Measurements from ENCODE around the gene SLC17A1. TPM values are rescaled to one million over a fixed set of nuclear protein-coding genes. Genes with fewer than 3 reads are reported as not detected.

SLC17A1 gene
- total RNA-seq, 6 experiments from 2014 or later: not detected

DNA sequence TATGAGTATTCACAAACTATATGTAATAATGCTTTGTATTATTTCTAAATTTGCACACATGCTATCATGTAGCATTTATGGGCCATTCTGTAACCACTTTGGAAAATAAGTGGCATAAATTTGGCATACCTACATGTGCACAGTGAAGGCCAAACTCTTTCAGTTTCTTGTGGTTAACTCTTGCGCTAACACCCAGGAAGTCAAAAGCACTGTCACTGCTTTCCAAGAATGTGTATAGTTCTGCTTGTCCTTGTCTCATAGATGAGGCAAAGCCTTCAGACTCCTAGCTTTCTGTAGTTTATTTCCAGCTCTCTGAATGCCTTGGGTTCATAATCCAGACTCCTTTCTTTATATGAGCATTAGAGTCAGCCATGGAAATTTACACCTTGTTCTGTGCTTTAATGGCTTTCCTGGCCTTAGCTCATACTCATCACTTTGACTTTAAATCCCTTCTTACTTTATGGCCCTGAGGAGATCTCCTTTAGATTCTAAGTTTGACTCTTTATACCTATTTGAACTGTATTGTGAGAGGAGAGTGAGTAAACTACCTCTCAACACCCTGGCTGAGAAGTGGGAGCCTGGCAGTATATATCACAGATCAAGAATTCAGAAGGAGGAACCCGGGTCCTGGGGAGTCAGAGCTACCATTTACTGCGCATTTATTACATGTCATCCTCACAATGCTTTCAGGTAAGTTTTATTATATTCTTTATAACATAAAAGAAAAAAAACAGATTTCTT lies 43.1 kb upstream of the SLC17A1 start:
- H3K4me3 Mint-ChIP-seq: no peak overlapping the region
- H3K4me1 Mint-ChIP-seq (ENCODE audit: low read depth): no peaks in the 10 kb centered on the region
- H3K27me3 Mint-ChIP-seq (ENCODE audit: insufficient read depth): peaks cover 4% of the 10 kb centered on the region; the same call in 1 of the 2 replicates
- no peak overlapping the region for H3K27ac Mint-ChIP-seq
- no peaks in the 10 kb centered on the region for H3K36me3 Mint-ChIP-seq (ENCODE audit: low read depth)
- TF ChIP-seq, protein P1, sequence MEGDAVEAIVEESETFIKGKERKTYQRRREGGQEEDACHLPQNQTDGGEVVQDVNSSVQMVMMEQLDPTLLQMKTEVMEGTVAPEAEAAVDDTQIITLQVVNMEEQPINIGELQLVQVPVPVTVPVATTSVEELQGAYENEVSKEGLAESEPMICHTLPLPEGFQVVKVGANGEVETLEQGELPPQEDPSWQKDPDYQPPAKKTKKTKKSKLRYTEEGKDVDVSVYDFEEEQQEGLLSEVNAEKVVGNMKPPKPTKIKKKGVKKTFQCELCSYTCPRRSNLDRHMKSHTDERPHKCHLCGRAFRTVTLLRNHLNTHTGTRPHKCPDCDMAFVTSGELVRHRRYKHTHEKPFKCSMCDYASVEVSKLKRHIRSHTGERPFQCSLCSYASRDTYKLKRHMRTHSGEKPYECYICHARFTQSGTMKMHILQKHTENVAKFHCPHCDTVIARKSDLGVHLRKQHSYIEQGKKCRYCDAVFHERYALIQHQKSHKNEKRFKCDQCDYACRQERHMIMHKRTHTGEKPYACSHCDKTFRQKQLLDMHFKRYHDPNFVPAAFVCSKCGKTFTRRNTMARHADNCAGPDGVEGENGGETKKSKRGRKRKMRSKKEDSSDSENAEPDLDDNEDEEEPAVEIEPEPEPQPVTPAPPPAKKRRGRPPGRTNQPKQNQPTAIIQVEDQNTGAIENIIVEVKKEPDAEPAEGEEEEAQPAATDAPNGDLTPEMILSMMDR (IDR thresholded peaks at IDR 0.05): no peak
- no peak for DNase-seq
- no peaks in the 10 kb centered on the region for H3K9me3 Mint-ChIP-seq

DNA sequence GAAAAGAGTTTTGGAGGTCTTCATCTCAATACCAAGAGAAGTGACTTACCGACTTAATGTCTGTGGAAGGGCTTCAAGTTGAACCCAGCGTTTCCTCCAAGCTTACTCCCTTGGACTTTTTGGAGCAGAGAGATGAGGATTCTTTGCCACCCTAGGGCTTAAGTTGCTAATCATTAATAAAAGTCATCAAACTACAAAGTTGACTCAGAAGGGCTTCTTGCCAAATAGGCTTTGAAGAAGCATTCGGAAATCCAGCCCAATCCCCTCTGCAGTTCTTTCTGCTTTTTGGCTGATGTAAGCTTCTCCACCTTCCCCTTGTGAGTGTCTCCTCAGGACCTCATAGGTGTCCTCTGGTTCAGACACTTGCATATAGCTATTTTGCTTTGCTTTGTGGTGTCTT lies 42.3 kb upstream of the SLC17A1 start, which contains the start of gene SLC17A3:
Gene SLC17A3, minus strand, starts transcription at position 126 of the 400 bp plus-strand sequence. CDS start 5,856 bp downstream, outside the sequence.
- H3K27ac Mint-ChIP-seq: no peak within 1 kb of the TSS
- H3K4me1 Mint-ChIP-seq (ENCODE audit: low read depth): no peaks in the 10 kb centered on the region
- H3K9me3 Mint-ChIP-seq: no peaks in the 10 kb centered on the region
- H3K36me3 Mint-ChIP-seq (ENCODE audit: low read depth): no peaks in the 10 kb centered on the region
- TF ChIP-seq, protein P1 (IDR thresholded peaks at IDR 0.05): no peak
- no peak for DNase-seq
- peaks cover 2% of the 10 kb centered on the region; the same call in 1 of the 2 replicates for H3K27me3 Mint-ChIP-seq (ENCODE audit: insufficient read depth)
- H3K4me3 Mint-ChIP-seq: no peak within 1 kb of the TSS

DNA sequence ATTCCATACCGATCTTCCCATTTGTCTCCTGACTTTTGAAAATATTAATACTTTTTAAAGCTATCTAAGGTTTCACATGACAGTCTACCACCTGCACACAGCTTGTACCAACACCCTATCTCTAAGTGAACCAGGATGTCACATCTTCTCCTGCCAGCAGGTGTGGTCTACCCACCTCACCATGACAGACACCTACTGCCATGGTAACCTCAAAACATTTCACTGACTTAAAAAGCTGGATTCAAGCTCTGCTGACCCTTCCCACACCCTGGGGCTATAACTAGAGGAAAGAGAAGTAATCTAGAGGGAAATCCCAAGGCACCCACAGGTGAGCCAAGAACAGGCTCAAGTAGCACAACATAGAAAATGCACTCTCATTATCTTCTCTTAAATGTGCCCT lies 41.0 kb upstream of the SLC17A1 start:
- Mint-ChIP-seq H3K4me1 (ENCODE audit: low read depth) (no peaks in the 10 kb centered on the region), H3K4me3 (no peak overlapping the region), H3K36me3 (ENCODE audit: low read depth) (no peaks in the 10 kb centered on the region), H3K27me3 (ENCODE audit: insufficient read depth) (peaks cover 2% of the 10 kb centered on the region; the same call in 1 of the 2 replicates), H3K27ac (no peak overlapping the region), H3K9me3 (no peaks in the 10 kb centered on the region)
- DNase-seq: no peak
- TF ChIP-seq, protein P1 (IDR thresholded peaks at IDR 0.05): no peak

DNA sequence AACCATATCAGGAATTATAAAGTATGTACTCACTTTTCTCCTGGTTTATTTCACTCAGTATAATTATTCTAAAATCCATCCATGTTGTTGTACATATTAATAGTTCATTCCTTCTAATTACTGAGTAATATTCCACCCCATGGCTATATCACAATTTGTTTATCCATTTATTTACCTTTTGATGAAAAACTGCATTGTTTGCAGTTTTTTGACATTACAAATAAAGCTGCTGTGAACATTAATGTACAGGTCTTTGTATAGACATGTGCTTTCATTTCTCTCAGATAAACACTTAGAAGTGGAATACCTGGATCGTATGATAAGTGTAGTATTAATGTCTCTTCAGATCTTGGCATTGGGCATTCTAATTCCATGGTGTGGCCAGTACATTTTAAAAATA lies 38.0 kb upstream of the SLC17A1 start:
- DNase-seq: no peak
- peaks cover 2% of the 10 kb centered on the region; the same call in 1 of the 2 replicates for H3K27me3 Mint-ChIP-seq (ENCODE audit: insufficient read depth)
- no peaks in the 10 kb centered on the region for H3K36me3 Mint-ChIP-seq (ENCODE audit: low read depth)
- H3K4me1 Mint-ChIP-seq (ENCODE audit: low read depth): no peaks in the 10 kb centered on the region
- no peak overlapping the region for H3K27ac Mint-ChIP-seq
- H3K4me3 Mint-ChIP-seq: no peak overlapping the region
- H3K9me3 Mint-ChIP-seq: no peaks in the 10 kb centered on the region
- TF ChIP-seq, protein P1 (IDR thresholded peaks at IDR 0.05): no peak

DNA sequence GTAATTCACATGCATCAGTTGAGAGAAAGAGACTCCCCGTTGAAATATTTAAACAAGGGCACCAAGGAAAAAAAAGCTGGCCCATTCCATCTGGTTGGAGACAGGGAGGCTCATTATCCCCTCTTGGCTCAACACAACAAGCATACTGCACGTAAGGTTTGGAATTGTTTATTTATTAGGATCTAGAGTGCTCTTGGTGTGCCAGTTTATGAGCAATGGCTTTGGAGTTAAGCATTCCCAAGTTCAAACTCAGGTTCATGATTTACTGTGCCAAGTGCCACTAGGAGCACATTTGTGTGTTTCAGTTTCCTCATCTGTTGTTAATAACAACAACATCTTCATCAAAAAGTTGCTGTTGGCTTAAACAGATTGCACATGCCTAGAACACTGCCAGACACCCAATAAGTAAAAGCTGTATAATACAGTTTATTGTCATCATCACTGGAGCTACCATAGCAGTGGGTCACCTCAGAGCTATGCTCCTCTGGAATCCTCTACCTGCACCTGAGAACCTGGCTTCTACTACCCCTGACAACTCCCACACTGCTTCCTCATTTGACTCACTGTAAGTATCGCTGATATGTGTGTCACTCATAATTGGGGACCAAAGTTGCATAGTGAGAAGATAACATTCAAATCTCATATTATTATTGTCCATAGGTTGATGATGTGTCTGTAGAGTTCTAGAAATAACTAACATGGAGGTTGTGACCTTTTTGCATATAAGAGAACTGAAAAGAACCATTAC lies 36.8 kb upstream of the SLC17A1 start:
- Mint-ChIP-seq H3K9me3 (no peaks in the 10 kb centered on the region; the same call in 1 of the 2 replicates), H3K27ac (no peak overlapping the region), H3K4me3 (no peak overlapping the region), H3K36me3 (ENCODE audit: low read depth) (no peaks in the 10 kb centered on the region), H3K4me1 (ENCODE audit: low read depth) (no peaks in the 10 kb centered on the region), H3K27me3 (ENCODE audit: insufficient read depth) (peaks cover 2% of the 10 kb centered on the region; the same call in 1 of the 2 replicates)
- DNase-seq: no peak
- TF ChIP-seq, protein P1 (IDR thresholded peaks at IDR 0.05): no peak
